ENCODE data around the gene CCNI2. TPM values are rescaled to one million over a fixed set of nuclear protein-coding genes. Genes with fewer than 3 reads are reported as not detected.

CCNI2 gene
- total RNA-seq, 4 donors from 2014 or later, result not detected

DNA sequence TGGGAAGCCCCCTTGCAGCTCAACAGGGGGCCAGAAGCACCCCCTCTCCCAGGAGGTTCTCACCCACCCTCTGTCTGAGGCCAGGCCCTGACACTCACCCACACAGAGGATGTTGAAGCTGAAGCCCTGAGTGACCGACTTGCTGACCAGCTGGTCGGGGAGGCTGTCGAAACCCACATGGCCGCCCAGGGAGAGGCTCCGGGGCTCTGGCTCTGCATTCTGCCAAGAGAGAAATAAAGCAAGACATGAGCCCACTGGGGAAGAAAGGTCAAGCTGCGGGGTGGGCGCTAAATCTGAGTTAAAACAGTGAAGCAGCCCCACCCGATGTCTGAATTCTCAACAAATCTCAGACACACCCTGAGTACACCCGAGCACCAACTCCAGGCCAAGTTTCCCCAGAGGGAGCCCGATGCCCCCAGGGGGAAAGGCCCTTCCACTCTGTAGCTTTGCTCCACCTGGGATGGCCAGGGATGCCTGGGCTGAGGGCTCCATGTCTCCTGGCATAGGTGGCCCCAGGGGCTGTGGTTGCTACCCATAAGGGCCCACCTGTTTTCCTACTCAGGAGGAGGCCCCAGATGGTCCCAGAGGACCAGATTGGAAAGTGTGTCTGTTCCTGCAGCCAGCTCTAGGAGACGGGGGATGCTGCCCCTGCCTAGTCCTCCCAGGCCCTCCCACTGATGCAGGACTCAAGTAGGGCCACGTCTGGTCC, 18.2 kb downstream of the CCNI2 start:
- H3K4me1 ChIP-seq, result no peaks in the 10 kb centered on the region
- TF ChIP-seq POLR2A (IDR thresholded peaks at IDR 0.05), result no peak
- TF ChIP-seq, protein P1, sequence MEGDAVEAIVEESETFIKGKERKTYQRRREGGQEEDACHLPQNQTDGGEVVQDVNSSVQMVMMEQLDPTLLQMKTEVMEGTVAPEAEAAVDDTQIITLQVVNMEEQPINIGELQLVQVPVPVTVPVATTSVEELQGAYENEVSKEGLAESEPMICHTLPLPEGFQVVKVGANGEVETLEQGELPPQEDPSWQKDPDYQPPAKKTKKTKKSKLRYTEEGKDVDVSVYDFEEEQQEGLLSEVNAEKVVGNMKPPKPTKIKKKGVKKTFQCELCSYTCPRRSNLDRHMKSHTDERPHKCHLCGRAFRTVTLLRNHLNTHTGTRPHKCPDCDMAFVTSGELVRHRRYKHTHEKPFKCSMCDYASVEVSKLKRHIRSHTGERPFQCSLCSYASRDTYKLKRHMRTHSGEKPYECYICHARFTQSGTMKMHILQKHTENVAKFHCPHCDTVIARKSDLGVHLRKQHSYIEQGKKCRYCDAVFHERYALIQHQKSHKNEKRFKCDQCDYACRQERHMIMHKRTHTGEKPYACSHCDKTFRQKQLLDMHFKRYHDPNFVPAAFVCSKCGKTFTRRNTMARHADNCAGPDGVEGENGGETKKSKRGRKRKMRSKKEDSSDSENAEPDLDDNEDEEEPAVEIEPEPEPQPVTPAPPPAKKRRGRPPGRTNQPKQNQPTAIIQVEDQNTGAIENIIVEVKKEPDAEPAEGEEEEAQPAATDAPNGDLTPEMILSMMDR (IDR thresholded peaks at IDR 0.05), result no peak
- no peaks in the 10 kb centered on the region for H3K27me3 ChIP-seq
- intact Hi-C loops (cut with DNase I; ENCODE audit: low total_unique reads), result no loop called here
- no peaks in the 10 kb centered on the region for H3K9me3 ChIP-seq
- H3K36me3 ChIP-seq, result no peaks in the 10 kb centered on the region
- DNase-seq, result no peak
- no peak overlapping the region for H3K4me3 ChIP-seq
- H3K27ac ChIP-seq, result no peak overlapping the region

DNA sequence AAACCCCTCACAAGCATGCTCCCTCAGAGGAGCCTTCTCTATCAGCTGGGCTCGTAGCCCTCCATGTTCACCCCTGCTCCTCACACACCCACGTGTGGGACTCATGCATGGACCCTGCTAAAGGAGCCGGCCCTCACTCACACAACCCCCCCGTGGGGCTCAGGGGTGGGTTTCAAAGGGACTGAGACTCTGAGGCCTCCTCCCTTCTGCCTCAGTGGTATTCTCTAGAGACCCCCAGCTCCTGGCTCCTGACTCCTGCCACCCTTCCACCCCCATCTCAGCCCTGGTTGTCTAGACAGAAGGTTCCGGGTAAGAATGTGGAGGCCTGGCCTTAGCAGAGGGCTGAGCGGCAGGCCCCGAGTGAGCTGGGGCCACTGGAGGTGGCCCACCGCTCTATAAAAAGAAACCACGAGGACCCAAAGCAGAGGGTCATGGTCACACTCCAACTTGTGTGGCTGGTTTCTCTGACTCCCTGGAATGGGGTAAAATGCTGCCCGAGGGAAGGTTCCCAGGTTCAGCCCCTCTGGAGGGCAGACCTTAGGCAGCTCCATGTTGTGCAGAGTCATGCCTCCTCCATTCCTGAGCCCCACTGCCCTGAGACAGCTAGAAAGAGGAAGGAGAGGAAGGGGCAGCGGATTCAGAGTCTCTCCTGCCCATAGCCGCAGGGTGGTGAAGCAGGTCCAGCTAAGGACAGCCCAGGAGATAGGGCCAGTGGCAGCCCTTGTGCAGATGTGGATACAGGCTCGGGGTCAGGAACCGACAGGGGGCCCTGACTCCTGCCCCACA, 19.0 kb downstream of the CCNI2 start:
- no peak for DNase-seq
- no peak overlapping the region for H3K27ac ChIP-seq
- no peak overlapping the region for H3K4me3 ChIP-seq
- no peaks in the 10 kb centered on the region for H3K27me3 ChIP-seq
- no peaks in the 10 kb centered on the region for H3K36me3 ChIP-seq
- H3K9me3 ChIP-seq, result no peaks in the 10 kb centered on the region
- H3K4me1 ChIP-seq, result no peaks in the 10 kb centered on the region
- intact Hi-C loops (cut with DNase I; ENCODE audit: low total_unique reads), result no loop called here
- TF ChIP-seq, protein P1 (IDR thresholded peaks at IDR 0.05), result no peak
- no peak for TF ChIP-seq POLR2A (IDR thresholded peaks at IDR 0.05)

DNA sequence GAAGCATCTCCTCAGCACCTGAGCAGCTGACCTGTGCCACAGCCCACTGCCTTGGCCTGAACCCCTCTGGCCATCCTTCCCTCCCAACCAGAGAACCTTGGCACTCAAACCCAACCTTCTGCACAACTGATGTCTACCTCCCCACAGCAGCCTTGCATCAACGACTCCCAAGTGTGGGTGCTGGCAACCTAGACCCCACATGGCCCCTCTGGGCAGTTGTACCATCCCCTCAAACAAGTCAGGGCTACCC, 19.5 kb downstream of the CCNI2 start:
- Histone ChIP-seq H3K27me3 (no peaks in the 10 kb centered on the region), H3K4me1 (no peaks in the 10 kb centered on the region), H3K9me3 (no peaks in the 10 kb centered on the region), H3K36me3 (no peaks in the 10 kb centered on the region), H3K4me3 (no peak overlapping the region), H3K27ac (no peak overlapping the region)
- intact Hi-C loops (cut with DNase I; ENCODE audit: low total_unique reads), result no loop called here
- no peak for DNase-seq
- TF ChIP-seq POLR2A (IDR thresholded peaks at IDR 0.05), result no peak
- TF ChIP-seq, protein P1 (IDR thresholded peaks at IDR 0.05), result no peak

DNA sequence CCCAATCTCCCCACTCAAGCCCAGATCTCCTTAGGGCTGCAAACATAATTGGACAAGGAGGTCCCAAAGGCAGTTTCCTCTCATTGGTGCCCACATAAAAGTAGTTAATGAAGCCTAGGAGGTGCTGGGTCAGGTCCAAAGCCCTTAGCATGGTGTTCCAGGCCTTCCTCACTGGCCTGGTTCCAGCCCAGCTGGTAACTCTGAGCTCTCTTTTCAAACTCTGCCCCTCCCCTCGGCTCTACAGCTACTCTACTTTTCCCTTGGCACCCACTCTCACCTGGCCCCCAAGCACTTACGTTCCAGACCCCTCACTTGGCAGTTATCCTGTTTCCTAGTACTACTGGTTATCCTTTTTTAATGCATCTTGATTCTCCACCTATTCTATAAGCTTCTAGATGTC, 19.9 kb downstream of the CCNI2 start:
- H3K27me3 ChIP-seq, result no peaks in the 10 kb centered on the region
- H3K36me3 ChIP-seq, result no peaks in the 10 kb centered on the region
- no peaks in the 10 kb centered on the region for H3K4me1 ChIP-seq
- intact Hi-C loops (cut with DNase I; ENCODE audit: low total_unique reads), result no loop called here
- no peak overlapping the region for H3K27ac ChIP-seq
- no peak overlapping the region for H3K4me3 ChIP-seq
- H3K9me3 ChIP-seq, result no peaks in the 10 kb centered on the region
- no peak for DNase-seq
- TF ChIP-seq POLR2A (IDR thresholded peaks at IDR 0.05), result no peak
- TF ChIP-seq, protein P1 (IDR thresholded peaks at IDR 0.05), result no peak

DNA sequence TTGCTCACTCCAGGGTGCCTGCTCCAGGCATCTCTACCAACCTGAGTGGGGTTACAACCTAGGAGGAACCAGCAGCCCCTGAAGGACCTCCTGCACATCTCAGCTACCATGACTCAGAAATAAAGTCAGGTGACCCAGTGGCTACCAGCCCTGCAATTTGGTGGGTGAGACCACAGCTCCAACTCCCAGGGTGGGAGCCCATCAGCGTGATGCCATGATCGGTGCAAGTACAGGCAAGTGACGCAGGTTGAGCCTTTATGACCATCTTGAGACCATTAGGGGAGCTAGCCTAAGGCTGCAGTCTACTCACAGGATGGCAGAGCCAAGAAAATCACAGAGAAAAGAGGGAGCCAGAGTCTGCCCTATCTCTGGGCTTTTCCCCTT, 21.3 kb downstream of the CCNI2 start:
- Histone ChIP-seq H3K27ac (no peak overlapping the region), H3K27me3 (no peaks in the 10 kb centered on the region), H3K4me1 (no peaks in the 10 kb centered on the region), H3K36me3 (no peaks in the 10 kb centered on the region), H3K9me3 (no peaks in the 10 kb centered on the region), H3K4me3 (no peak overlapping the region)
- intact Hi-C loops (cut with DNase I; ENCODE audit: low total_unique reads), result no loop called here
- no peak for DNase-seq
- no peak for TF ChIP-seq POLR2A (IDR thresholded peaks at IDR 0.05)
- TF ChIP-seq, protein P1 (IDR thresholded peaks at IDR 0.05), result no peak

Measured in uterus (tissue), 4 donors.